Tibial nerve (tissue), 4 donors: ENCODE data around the gene MEP1A. TPM values are rescaled to one million over a fixed set of nuclear protein-coding genes. Genes with fewer than 3 reads are reported as not detected.
"Not testable (repeated sequence)": the region's sequence is repeated elsewhere in the genome, so short reads cannot be mapped to it uniquely, and the experiment has no call there.

Source experiments
- DNase-seq, 2 donors: peaks; one replicate each; pipeline ENCODE4 v3.0.0-alpha.2; 2019; ENCODE audit warnings: low spot score in 2 of 2
- H3K27ac ChIP-seq, 4 donors: fragments of 200-600 bp; sonication (generic) in 3 of 4; one replicate each; pipeline ENCODE4 v1.5.1; 2017 to 2019; ENCODE audit warnings: mild to moderate bottlenecking in 1 of 4
- H3K27me3 ChIP-seq, 2 donors: fragments of 200-600 bp; sonication (generic) in 1 of 2; one replicate each; pipeline versions ENCODE4 v1.5.1 to v1.6.0; 2017 to 2019
- H3K36me3 ChIP-seq, 3 donors: fragments of 200-600 bp; sonication (generic); one replicate each; pipeline ENCODE4 v1.5.1; 2018 to 2019
- H3K4me1 ChIP-seq, 4 donors: fragments of 200-600 bp; sonication (generic) in 3 of 4; one replicate each; pipeline ENCODE4 v1.5.1; 2017 to 2019
- H3K4me3 ChIP-seq, 4 donors: fragments of 200-600 bp; sonication (generic) in 3 of 4; one replicate each; pipeline ENCODE4 v1.5.1; 2017 to 2019; ENCODE audit warnings: mild to moderate bottlenecking in 1 of 4, moderate library complexity in 1 of 4
- H3K9me3 ChIP-seq, 4 donors: fragments of 200-600 bp; sonication (generic) in 3 of 4; one replicate each; pipeline ENCODE4 v1.5.1; 2017 to 2019
- EP300 ChIP-seq, 2 donors: sonication (generic); formaldehyde crosslinking; IDR thresholded peaks; one replicate each; pipeline ENCODE4 v1.6.1; 2017; ENCODE audit warnings: antibody characterized with exemption in 2 of 2, mild to moderate bottlenecking in 1 of 2
- POLR2A ChIP-seq, 2 donors: fragments of 450-650 bp; IDR thresholded peaks; one replicate each; pipeline ENCODE4 v1.6.1; 2017; ENCODE audit warnings: antibody characterized with exemption in 2 of 2, mild to moderate bottlenecking in 2 of 2, moderate library complexity in 2 of 2
- WGBS, 2 donors: methylation state at CpG; one replicate each; pipeline ENCODE4 v1.1.5; 2018; 5-methylcytosine and 5-hydroxymethylcytosine counted together
- total RNA-seq, 4 donors: library from RNA; depleted of rRNA; stranded (reverse); fragments of >200 nt; gene quantifications; one replicate each; pipeline ENCODE4 v1.1.0, GENCODE V29; 2016
- TF ChIP-seq, protein P1 (sequence below), 5 experiments: fragments of 200-600 bp in 3 of 5; fragments of 450-650 bp in 2 of 5; sonication (generic) in 3 of 5; IDR thresholded peaks; one replicate each; pipeline ENCODE4 v1.5.1; 2016 to 2019; ENCODE audit warnings: antibody characterized with exemption in 5 of 5, mild to moderate bottlenecking in 3 of 5, moderate library complexity in 2 of 5

The MEP1A gene
- total RNA-seq, 4 donors from 2014 or later, result not detected

DNA sequence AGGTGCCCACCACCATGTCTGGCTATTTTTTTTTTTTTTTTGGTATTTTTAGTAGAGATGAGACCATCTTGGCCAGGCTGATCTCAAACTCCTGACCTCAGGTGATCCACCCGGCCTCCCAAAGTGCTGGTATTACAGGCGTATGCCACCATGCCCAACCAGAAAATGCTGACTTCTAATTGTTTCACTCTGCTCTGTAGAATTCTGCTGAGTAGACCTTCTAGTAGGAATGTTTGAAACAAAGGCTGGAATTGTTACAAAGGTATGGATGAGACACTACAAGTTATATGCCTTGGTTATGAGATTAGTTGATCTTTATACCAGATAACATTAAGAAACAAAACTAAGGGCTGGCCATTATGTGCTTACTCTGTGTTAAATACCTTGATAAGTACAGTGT, 44.8 kb downstream of the MEP1A start:
- H3K36me3 ChIP-seq, result no peaks in the 10 kb centered on the region
- H3K4me3 ChIP-seq, result no peak overlapping the region
- H3K27ac ChIP-seq, result no peak overlapping the region
- TF ChIP-seq, protein P1, sequence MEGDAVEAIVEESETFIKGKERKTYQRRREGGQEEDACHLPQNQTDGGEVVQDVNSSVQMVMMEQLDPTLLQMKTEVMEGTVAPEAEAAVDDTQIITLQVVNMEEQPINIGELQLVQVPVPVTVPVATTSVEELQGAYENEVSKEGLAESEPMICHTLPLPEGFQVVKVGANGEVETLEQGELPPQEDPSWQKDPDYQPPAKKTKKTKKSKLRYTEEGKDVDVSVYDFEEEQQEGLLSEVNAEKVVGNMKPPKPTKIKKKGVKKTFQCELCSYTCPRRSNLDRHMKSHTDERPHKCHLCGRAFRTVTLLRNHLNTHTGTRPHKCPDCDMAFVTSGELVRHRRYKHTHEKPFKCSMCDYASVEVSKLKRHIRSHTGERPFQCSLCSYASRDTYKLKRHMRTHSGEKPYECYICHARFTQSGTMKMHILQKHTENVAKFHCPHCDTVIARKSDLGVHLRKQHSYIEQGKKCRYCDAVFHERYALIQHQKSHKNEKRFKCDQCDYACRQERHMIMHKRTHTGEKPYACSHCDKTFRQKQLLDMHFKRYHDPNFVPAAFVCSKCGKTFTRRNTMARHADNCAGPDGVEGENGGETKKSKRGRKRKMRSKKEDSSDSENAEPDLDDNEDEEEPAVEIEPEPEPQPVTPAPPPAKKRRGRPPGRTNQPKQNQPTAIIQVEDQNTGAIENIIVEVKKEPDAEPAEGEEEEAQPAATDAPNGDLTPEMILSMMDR (IDR thresholded peaks at IDR 0.05), result no peak
- TF ChIP-seq POLR2A (IDR thresholded peaks at IDR 0.05), result no peak
- TF ChIP-seq EP300 (IDR thresholded peaks at IDR 0.05), result no peak
- no peak for DNase-seq
- H3K9me3 ChIP-seq, result peaks cover 0 to 21% (median 1%) of the 10 kb centered on the region in 4 donors
- no peaks in the 10 kb centered on the region for H3K4me1 ChIP-seq
- H3K27me3 ChIP-seq, result no peaks in the 10 kb centered on the region
- WGBS, 2 donors, result 94 to 96% methylated on average over 2 of the region's 2 CpGs

DNA sequence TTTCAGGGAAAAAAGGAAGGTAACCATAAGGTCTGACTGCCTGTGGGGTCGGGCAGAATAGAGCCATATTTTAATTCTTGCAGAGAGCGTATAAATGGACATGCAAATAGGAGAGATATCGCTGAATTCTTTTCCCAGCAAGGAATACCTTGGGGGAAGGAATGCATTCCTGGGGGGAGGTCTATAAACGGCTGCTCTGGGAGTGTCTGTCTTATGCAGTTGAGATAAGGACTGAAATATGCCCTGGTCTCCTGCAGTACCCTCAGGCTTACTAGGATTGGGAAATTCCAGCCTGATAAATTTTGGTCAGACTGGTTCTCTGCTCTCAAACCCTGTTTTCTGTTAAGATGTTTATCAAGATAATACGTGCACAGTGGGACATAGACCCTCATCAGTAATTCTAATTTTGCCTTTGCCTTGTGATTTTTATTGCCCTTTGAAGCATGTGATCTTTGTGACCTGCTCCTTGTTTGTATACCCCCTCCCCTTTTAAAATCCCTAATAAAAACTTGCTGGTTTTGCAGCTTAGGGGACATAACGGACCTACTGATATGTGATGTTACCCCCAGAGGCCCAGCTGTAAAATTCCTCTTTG, 49.2 kb downstream of the MEP1A start:
- H3K36me3 ChIP-seq, H3K27ac ChIP-seq, H3K4me3 ChIP-seq, DNase-seq, H3K27me3 ChIP-seq, H3K4me1 ChIP-seq: not testable (repeated sequence)
- 84 to 94% methylated on average over 6 of the region's 6 CpGs for WGBS, 2 donors
- peaks cover 0 to 27% (median 1%) of the 10 kb centered on the region in 4 donors for H3K9me3 ChIP-seq

DNA sequence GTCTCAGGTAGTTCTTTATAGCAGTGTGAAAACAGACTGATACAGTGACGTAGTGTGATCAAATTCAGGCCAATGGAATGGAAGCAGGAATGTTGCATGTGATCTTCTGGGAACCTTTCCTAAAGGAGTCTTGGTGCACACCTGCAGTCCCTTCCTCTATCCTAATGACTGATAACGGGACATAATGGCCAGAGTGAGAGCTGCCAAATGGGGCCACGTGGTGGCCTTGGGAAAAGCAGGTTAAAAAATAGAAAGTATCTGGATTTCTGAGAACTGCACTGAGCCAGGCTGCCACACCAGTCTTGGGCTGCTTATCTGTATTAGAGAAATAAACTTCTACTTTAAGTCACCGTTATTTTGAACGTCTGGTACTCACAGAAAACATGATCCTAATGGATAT, 51.9 kb downstream of the MEP1A start:
- TF ChIP-seq, protein P1 (IDR thresholded peaks at IDR 0.05), result no peak
- 58 to 81% methylated on average over 5 of the region's 5 CpGs for WGBS, 2 donors

DNA sequence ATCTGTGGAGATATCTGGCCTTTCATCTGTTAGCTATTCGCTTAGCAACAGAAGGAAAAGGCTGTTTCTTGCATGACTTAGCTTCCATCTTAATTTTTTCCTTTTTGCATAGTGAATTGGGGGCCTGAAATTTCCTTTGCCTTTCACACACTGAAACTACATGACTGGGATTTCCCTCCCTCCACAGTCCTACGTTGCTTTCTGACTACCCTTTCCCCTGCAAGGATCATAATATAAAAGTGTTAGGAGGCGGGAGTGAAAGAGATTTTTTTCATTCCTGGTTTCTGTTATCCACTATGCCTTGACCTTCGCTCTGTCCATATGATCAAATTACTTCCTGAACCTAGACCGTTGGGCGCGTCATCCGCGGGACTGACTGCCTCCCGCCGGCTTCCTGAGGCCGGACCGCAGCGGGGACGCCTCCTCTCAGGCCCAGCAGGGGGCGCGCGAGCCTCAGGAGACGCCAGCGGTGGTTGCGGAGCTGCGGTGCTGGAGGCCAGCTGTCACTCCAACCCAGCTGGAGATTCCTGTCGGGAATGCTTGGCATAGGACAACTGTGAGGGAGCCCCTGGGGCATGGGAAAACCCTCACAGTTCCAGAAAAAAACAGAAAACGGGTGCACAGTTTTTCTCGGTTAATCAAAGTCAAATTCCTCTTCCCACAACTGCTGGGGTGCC, 55.6 kb downstream of the MEP1A start:
- Histone ChIP-seq H3K4me3 (no peak overlapping the region), H3K27ac (no peak overlapping the region)
- peak; percentile 75 to 78 for DNase-seq

More for the DNA sequence above, 51.9 kb downstream of the MEP1A start:
- Histone ChIP-seq H3K4me3 (no peak overlapping the region), H3K9me3 (peaks cover 0 to 27% (median 1%) of the 10 kb centered on the region in 4 donors), H3K27ac (no peak overlapping the region), H3K27me3 (no peaks in the 10 kb centered on the region), H3K36me3 (no peaks in the 10 kb centered on the region), H3K4me1 (peaks cover 0 to 10% (median 0%) of the 10 kb centered on the region in 4 donors)
- DNase-seq, result no peak

DNA sequence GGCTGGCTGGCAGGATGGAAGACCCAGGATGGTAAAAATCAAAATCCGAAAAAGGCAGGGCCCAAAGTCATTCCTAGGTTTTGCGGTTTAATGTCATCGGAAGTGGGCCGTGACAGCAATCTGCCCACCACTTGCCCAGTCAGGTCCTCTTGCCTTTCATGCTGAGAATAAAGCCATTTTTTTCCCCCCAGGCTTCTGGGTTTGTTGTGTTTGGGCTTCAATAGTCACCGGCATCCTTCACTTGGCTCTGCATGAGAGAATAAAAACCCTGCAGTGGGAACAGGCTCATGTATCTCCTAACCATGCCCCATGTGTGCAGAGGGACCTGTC, 56.1 kb downstream of the MEP1A start:
- Histone ChIP-seq H3K36me3 (no peaks in the 10 kb centered on the region), H3K27ac (no peak overlapping the region), H3K9me3 (no peaks in the 10 kb centered on the region), H3K4me3 (no peak overlapping the region), H3K4me1 (peaks cover 0 to 10% (median 0%) of the 10 kb centered on the region in 4 donors), H3K27me3 (no peaks in the 10 kb centered on the region)
- TF ChIP-seq, protein P1 (IDR thresholded peaks at IDR 0.05), result no peak
- TF ChIP-seq EP300 (IDR thresholded peaks at IDR 0.05) (no peak), POLR2A (IDR thresholded peaks at IDR 0.05) (no peak)
- no peak for DNase-seq
- WGBS, 2 donors, result 57 to 63% methylated on average over 5 of the region's 5 CpGs

More for the DNA sequence above, 55.6 kb downstream of the MEP1A start:
- Histone ChIP-seq H3K36me3 (no peaks in the 10 kb centered on the region), H3K9me3 (no peaks in the 10 kb centered on the region), H3K4me1 (peaks cover 0 to 10% (median 0%) of the 10 kb centered on the region in 4 donors), H3K27me3 (no peaks in the 10 kb centered on the region)
- TF ChIP-seq EP300 (IDR thresholded peaks at IDR 0.05), result no peak
- TF ChIP-seq, protein P1 (IDR thresholded peaks at IDR 0.05), result peak; percentile 92 to 96 (median 93)
- WGBS, 2 donors, result 5 to 8% methylated on average over 21 to 25 of the region's 25 CpGs
